ENCODE data around the gene MAST4.

MAST4 gene

GRCh38 chr5:66603881-66604280 is 7.7 kb downstream of the MAST4 start:
- DNase-seq (ENCODE audit: low read depth) = no peak

GRCh38 chr5:66606713-66607112 is 10.5 kb downstream of the MAST4 start:
- no peak for DNase-seq (ENCODE audit: low read depth)

- no peak for DNase-seq (ENCODE audit: low read depth)
Measured at GRCh38 chr5:66608501-66608900, 12.3 kb downstream of the MAST4 start.

GRCh38 chr5:66609615-66610014 is 13.4 kb downstream of the MAST4 start:
- DNase-seq (ENCODE audit: low read depth) = no peak

GRCh38 chr5:66612226-66612625 is 16.0 kb downstream of the MAST4 start:
- no peak for DNase-seq (ENCODE audit: low read depth)

- no peak for DNase-seq (ENCODE audit: low read depth)
Measured at GRCh38 chr5:66615136-66615535, 18.9 kb downstream of the MAST4 start.

- no peak for DNase-seq (ENCODE audit: low read depth)
Measured at GRCh38 chr5:66615894-66616293, 19.7 kb downstream of the MAST4 start.

- no peak for DNase-seq (ENCODE audit: low read depth)
Measured at GRCh38 chr5:66616520-66617225, 20.5 kb downstream of the MAST4 start.

GRCh38 chr5:66617226-66617861 is 21.2 kb downstream of the MAST4 start:
- no peak for DNase-seq (ENCODE audit: low read depth)

GRCh38 chr5:66617991-66618768 is 22.0 kb downstream of the MAST4 start:
- DNase-seq (ENCODE audit: low read depth) = no peak

GRCh38 chr5:66620711-66621110 is 24.5 kb downstream of the MAST4 start:
- DNase-seq (ENCODE audit: low read depth) = no peak

- no peak for DNase-seq (ENCODE audit: low read depth)
Measured at GRCh38 chr5:66621146-66621545, 25.0 kb downstream of the MAST4 start.

GRCh38 chr5:66621736-66622135 is 25.5 kb downstream of the MAST4 start:
- DNase-seq (ENCODE audit: low read depth) = no peak

- DNase-seq (ENCODE audit: low read depth) = no peak
Measured at GRCh38 chr5:66628561-66628960, 32.4 kb downstream of the MAST4 start.

GRCh38 chr5:66629446-66629845 is 33.3 kb downstream of the MAST4 start:
- DNase-seq (ENCODE audit: low read depth) = no peak

- no peak for DNase-seq (ENCODE audit: low read depth)
Measured at GRCh38 chr5:66633754-66634153, 37.6 kb downstream of the MAST4 start.

GRCh38 chr5:66634601-66635000 is 38.4 kb downstream of the MAST4 start:
- no peak for DNase-seq (ENCODE audit: low read depth)

- no peak for DNase-seq (ENCODE audit: low read depth)
Measured at GRCh38 chr5:66637994-66638393, 41.8 kb downstream of the MAST4 start.

- DNase-seq (ENCODE audit: low read depth) = no peak
Measured at GRCh38 chr5:66639037-66639436, 42.8 kb downstream of the MAST4 start.

GRCh38 chr5:66642538-66642937 is 46.3 kb downstream of the MAST4 start:
- no peak for DNase-seq (ENCODE audit: low read depth)

- no peak for DNase-seq (ENCODE audit: low read depth)
Measured at GRCh38 chr5:66643387-66643786, 47.2 kb downstream of the MAST4 start.

- DNase-seq (ENCODE audit: low read depth) = no peak
Measured at GRCh38 chr5:66644111-66644510, 47.9 kb downstream of the MAST4 start.

- DNase-seq (ENCODE audit: low read depth) = no peak
Measured at GRCh38 chr5:66645039-66645438, 48.8 kb downstream of the MAST4 start.
